Ishikawa (cell line): ENCODE results near the gene IGF1R.

ENCODE experiments used
- CEBPB ChIP-seq: IDR thresholded peaks from 2 replicates; pipeline ENCODE4 v1.6.1; 2012
- CREB1 ChIP-seq: IDR thresholded peaks from 2 replicates; pipeline ENCODE4 v1.6.1; 2012; ENCODE audit warnings: low read depth
- EGR1 ChIP-seq: IDR thresholded peaks from 2 replicates; pipeline ENCODE4 v1.6.1; 2012
- EP300 ChIP-seq: IDR thresholded peaks from 2 replicates; pipeline ENCODE4 v1.6.1; 2012; ENCODE audit warnings: borderline replicate concordance
- FOXM1 ChIP-seq: IDR thresholded peaks from 2 replicates; pipeline ENCODE4 v1.6.1; 2012; ENCODE audit warnings: low read depth, borderline replicate concordance
- NFIC ChIP-seq: IDR thresholded peaks from 2 replicates; pipeline ENCODE4 v1.6.1; 2012
- RAD21 ChIP-seq: IDR thresholded peaks from 2 replicates; pipeline ENCODE4 v1.6.1; 2012; ENCODE audit warnings: low read depth
- REST ChIP-seq: IDR thresholded peaks from 2 replicates; pipeline ENCODE4 v1.6.1; 2012; ENCODE audit warnings: low read depth, mild to moderate bottlenecking
- TAF1 ChIP-seq: IDR thresholded peaks from 2 replicates; pipeline ENCODE4 v1.6.1; 2012; ENCODE audit warnings: low read depth, mild to moderate bottlenecking
- TCF12 ChIP-seq: IDR thresholded peaks from 2 replicates; pipeline ENCODE4 v1.6.1; 2012; ENCODE audit warnings: low read depth
- TEAD4 ChIP-seq: IDR thresholded peaks from 2 replicates; pipeline ENCODE4 v1.6.1; 2012
- USF1 ChIP-seq: IDR thresholded peaks from 2 replicates; pipeline ENCODE4 v1.6.1; 2012
- YY1 ChIP-seq: IDR thresholded peaks from 2 replicates; pipeline ENCODE4 v1.6.1; 2012; ENCODE audit warnings: low read depth
- ZBTB7A ChIP-seq: IDR thresholded peaks from 2 replicates; pipeline ENCODE4 v1.6.1; 2012; ENCODE audit warnings: low read depth
- TF ChIP-seq, protein P1 (sequence below): IDR thresholded peaks from 2 replicates; pipeline ENCODE4 v1.6.1; 2012

Gene IGF1R

DNA sequence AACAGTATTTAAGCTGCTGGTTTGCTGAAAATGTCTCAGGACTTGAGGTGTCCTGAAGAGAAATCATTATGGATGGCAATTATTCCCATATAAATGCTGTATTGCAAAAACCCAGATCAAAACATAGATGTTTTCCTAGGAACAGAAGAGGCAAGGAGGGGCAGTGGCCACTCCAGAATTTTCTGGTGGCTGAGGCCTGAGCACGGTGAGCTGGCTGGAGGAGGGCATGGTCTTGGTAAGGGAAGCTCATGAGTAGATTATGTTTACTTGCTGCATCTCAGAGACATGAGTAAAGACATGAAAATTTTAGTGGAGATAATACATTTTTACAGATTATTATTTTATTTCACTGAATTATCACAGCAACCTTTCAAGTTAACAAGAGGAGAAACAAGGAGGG is 328.2 kb downstream of the IGF1R start:
- no peak for TF ChIP-seq USF1
- no peak for TF ChIP-seq CREB1
- no peak for TF ChIP-seq FOXM1
- no peak for TF ChIP-seq EP300
- TF ChIP-seq EGR1 = no peak
- TF ChIP-seq, protein P1, sequence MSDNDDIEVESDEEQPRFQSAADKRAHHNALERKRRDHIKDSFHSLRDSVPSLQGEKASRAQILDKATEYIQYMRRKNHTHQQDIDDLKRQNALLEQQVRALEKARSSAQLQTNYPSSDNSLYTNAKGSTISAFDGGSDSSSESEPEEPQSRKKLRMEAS = no peak
- no peak for TF ChIP-seq ZBTB7A
- no peak for TF ChIP-seq TEAD4

DNA sequence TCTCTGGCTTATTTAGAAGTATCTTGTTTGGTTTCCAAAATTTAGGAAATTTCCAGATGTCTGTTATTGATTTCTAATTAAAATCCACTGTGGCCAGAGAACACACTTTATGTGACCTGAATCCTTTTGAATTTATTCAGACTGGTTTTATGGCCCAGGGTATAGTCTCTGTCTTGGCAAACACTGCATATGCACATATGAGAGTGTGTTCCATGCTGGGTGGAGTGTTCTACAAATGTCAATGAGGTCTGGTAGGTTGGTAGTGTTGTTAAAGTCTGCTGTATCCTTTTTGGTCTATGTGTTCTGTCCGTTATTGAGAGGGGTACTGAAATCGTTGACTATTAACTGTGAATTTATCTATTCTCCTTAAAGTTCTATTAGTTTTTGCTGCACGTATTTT is 329.1 kb downstream of the IGF1R start:
- TF ChIP-seq TAF1 = no peak
- TF ChIP-seq, protein P1 = no peak
- TF ChIP-seq FOXM1 = no peak
- TF ChIP-seq REST = no peak
- no peak for TF ChIP-seq NFIC

DNA sequence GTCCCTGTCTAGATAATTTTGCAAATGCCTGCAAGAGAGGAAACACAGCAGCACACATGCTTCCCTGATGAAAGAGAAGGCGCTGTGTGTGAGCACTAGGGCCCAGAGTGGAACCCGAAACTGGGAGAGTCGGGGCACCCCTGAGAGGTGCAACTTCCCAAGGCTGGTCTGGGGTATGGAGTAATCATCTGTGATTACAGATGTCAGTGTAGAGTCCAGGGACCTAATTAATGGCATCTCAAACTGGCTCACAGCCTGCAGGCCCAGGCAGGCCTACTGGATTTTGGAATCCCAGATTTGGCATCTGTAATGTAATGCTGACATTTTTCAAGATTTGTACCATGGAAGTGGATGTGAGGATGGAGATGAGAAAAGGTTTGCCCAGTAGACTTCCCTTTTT is 329.8 kb downstream of the IGF1R start:
- TF ChIP-seq, protein P1 = no peak
- TF ChIP-seq CREB1 (no peak), YY1 (no peak), TCF12 (no peak), FOXM1 (no peak), USF1 (no peak)

DNA sequence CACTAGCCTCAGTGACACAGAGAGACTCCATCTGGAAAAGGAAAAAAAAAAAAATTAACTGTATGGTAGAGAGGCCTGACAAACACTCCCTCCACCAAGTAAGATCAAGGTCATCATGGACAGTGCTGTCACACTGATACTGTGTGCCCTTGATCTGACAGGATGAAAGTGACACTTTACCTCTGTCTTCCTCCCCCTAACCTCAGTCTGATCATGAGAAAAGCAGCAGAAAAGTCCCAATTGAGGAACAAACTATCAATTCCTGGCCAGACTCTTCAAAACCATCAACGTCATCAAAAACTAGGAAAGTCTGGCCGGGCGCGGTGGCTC is 332.5 kb downstream of the IGF1R start:
- no peak for TF ChIP-seq REST
- no peak for TF ChIP-seq TCF12
- TF ChIP-seq, protein P1 = no peak
- no peak for TF ChIP-seq NFIC
- TF ChIP-seq RAD21 = no peak
- no peak for TF ChIP-seq TEAD4
- TF ChIP-seq TAF1 = no peak
- no peak for TF ChIP-seq USF1
- TF ChIP-seq FOXM1 = no peak
- no peak for TF ChIP-seq EP300
- no peak for TF ChIP-seq YY1
- TF ChIP-seq CEBPB = no peak
- TF ChIP-seq CREB1 = no peak
- TF ChIP-seq ZBTB7A = no peak
- no peak for TF ChIP-seq EGR1

DNA sequence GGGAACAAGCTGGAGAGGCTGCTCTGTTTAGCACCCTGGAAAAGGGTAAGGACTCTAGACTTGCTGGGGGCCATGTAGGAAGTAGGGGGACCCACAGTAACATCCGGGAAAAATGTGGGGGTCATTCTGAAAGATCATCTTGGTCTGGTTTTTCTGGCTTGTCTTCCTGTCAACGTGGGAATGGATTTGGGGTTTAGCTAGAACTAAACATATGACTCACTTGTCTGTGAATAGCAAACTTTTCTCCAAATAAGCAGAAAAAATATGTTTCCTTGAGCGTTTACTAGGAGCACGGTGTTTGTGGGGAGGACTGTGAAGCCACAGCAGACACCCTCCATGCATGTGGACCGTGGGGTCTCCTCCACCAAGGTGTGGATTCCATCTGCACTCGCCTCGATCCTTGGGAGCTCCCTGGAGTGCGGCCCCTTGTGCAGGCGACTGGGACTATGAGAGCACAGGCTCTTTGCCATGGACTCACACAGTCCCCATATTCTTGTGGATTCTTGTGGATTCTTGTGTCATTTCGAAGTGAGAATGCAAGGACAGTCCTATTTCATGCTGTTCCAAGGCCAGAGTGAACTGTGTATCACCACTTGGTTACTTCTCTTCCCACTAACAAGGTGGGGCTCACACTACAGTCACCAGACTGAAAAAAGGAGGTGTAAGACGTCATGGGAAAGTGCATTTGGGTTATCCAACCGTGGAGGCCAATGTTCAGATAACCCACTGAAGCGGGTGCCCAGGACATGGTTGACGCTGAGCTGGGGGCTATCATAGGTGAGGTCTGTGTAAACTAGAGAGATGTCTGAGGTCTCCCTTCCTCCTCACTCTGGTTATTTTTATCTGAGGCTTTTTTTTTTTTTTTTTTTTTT is 333.7 kb downstream of the IGF1R start:
- no peak for TF ChIP-seq REST
- TF ChIP-seq EGR1 = no peak
- no peak for TF ChIP-seq TEAD4
- no peak for TF ChIP-seq NFIC
- no peak for TF ChIP-seq YY1
- no peak for TF ChIP-seq FOXM1
- no peak for TF ChIP-seq ZBTB7A
- no peak for TF ChIP-seq TAF1
- TF ChIP-seq TCF12 = no peak
- no peak for TF ChIP-seq USF1
- no peak for TF ChIP-seq EP300
- TF ChIP-seq RAD21 = no peak
